Small intestine (tissue), 7 donors: ENCODE results near the gene JTB. TPM values are rescaled to one million over a fixed set of nuclear protein-coding genes. Genes with fewer than 3 reads are reported as not detected.
A peak's percentile ranks its signal among the peaks of the same experiment; 100 is the strongest.

Source experiments
- DNase-seq, 2 donors: peaks; one replicate each; pipeline versions ENCODE4 v3.0.0 to v3.0.0-alpha.2; 2013
- FAIRE-seq: peaks from 2 replicates; lab custom pipeline; 2012; peaks lifted over from hg19 to GRCh38; lab: Jason Lieb, UNC
- H3K27ac ChIP-seq, 3 donors: one replicate each; pipeline ENCODE4 v1.5.1; 2013; ENCODE audit warnings: low read length in 2 of 3, mild to moderate bottlenecking in 2 of 3, control low read depth in 1 of 3, inconsistent platforms in 1 of 3, low read depth in 1 of 3, moderate library complexity in 1 of 3
- H3K27me3 ChIP-seq, 3 donors: one replicate each; pipeline ENCODE4 v1.6.1; 2013; ENCODE audit warnings: low read length in 3 of 3, inconsistent platforms in 1 of 3; ENCODE audit not compliant: control insufficient read depth in 3 of 3, insufficient read depth in 3 of 3
- H3K36me3 ChIP-seq, 3 donors: one replicate each; pipeline ENCODE4 v1.6.1; 2013; ENCODE audit warnings: low read length in 3 of 3, inconsistent platforms in 1 of 3, low read depth in 1 of 3, mild to moderate bottlenecking in 1 of 3, moderate library complexity in 1 of 3; ENCODE audit not compliant: control insufficient read depth in 3 of 3, insufficient read depth in 2 of 3
- H3K4me1 ChIP-seq, 3 donors: one replicate each; pipeline ENCODE4 v1.6.1; 2013; ENCODE audit warnings: low read length in 2 of 3, inconsistent platforms in 1 of 3, low read depth in 1 of 3, mild to moderate bottlenecking in 1 of 3, moderate library complexity in 1 of 3; ENCODE audit not compliant: control insufficient read depth in 3 of 3, insufficient read depth in 2 of 3
- H3K4me3 ChIP-seq, 3 donors: one replicate each; pipeline ENCODE4 v1.5.1; 2013; ENCODE audit warnings: low read length in 3 of 3, control low read depth in 1 of 3, inconsistent platforms in 1 of 3, low read depth in 1 of 3, mild to moderate bottlenecking in 1 of 3, moderate library complexity in 1 of 3
- H3K9me3 ChIP-seq, 2 donors: one replicate each; pipeline ENCODE4 v1.6.1; 2013; ENCODE audit warnings: low read depth in 1 of 2, low read length in 1 of 2; ENCODE audit not compliant: control insufficient read depth in 2 of 2, insufficient read depth in 1 of 2
- WGBS, 3 donors: extraction: QIAGEN DNeasy Blood & Tissue Kit; methylation state at CpG; one replicate each; pipeline ENCODE4 v1.1.7; 2013; 5-methylcytosine and 5-hydroxymethylcytosine counted together
- polyA plus RNA-seq, 4 donors: library from polyadenylated mRNA; stranded (reverse) in 3 of 4; unstranded in 1 of 4; fragments of 200-250 nt in 3 of 4; fragments of 120-200 nt in 1 of 4; gene quantifications; one replicate each; pipeline versions ENCODE4 v1.2.1 to v1.2.3, GENCODE V29; 2013
- donor health status: healthy with polysubstance abuse.
- donor health status: control.
- donor health status: control.
- donor health status: Bipolar disorder and iron deficiency.
- donor health status: healthy.

The JTB gene
- polyA plus RNA-seq, 4 donors = 139 to 307 (median 237) TPM

GRCh38 chr1:153973525-153973924, 3.9 kb downstream of the JTB start:
- peaks cover 0 to 10% (median 0%) of the 10 kb centered on the region in 3 donors for H3K4me1 ChIP-seq
- DNase-seq (no peak), FAIRE-seq (no peak)
- H3K9me3 ChIP-seq = no peaks in the 10 kb centered on the region
- peaks cover 9 to 38% (median 12%) of the 10 kb centered on the region in 3 donors for H3K36me3 ChIP-seq
- no peaks in the 10 kb centered on the region for H3K27me3 ChIP-seq
- no peak overlapping the region for H3K27ac ChIP-seq
- no peak overlapping the region for H3K4me3 ChIP-seq
- WGBS, 3 donors = 79 to 87% (median 80%) methylated on average over 7 of the region's 7 CpGs

- DNase-seq = no peak
- WGBS, 3 donors = 94 to 98% (median 94%) methylated on average over 3 of the region's 3 CpGs
- H3K27me3 ChIP-seq = no peaks in the 10 kb centered on the region
- no peaks in the 10 kb centered on the region for H3K9me3 ChIP-seq
- peaks cover 9 to 38% (median 12%) of the 10 kb centered on the region in 3 donors for H3K36me3 ChIP-seq
- H3K4me1 ChIP-seq = peaks cover 0 to 13% (median 0%) of the 10 kb centered on the region in 3 donors
- no peak for FAIRE-seq
- H3K27ac ChIP-seq = no peak overlapping the region
- H3K4me3 ChIP-seq = no peak overlapping the region
Observed at GRCh38 chr1:153973071-153973470, 4.4 kb downstream of the JTB start.

- 91 to 94% (median 92%) methylated on average over 2 of the region's 2 CpGs for WGBS, 3 donors
- Histone ChIP-seq H3K27ac (no peak overlapping the region), H3K4me3 (no peak overlapping the region), H3K9me3 (no peaks in the 10 kb centered on the region), H3K27me3 (no peaks in the 10 kb centered on the region), H3K4me1 (peaks cover 0 to 5% (median 2%) of the 10 kb centered on the region in 3 donors), H3K36me3 (peaks cover 6 to 27% (median 9%) of the 10 kb centered on the region in 3 donors)
- DNase-seq (no peak), FAIRE-seq (no peak)
Observed at GRCh38 chr1:153970346-153970745, 7.1 kb downstream of the JTB start.

GRCh38 chr1:153968972-153969371, 8.5 kb downstream of the JTB start:
- WGBS, 3 donors = 82 to 100% (median 92%) methylated on average over 2 of the region's 2 CpGs
- FAIRE-seq = no peak
- H3K27me3 ChIP-seq = no peaks in the 10 kb centered on the region
- no peak overlapping the region for H3K4me3 ChIP-seq
- no peaks in the 10 kb centered on the region for H3K9me3 ChIP-seq
- H3K4me1 ChIP-seq = peaks cover 0 to 11% (median 2%) of the 10 kb centered on the region in 3 donors
- no peak for DNase-seq
- peaks cover 3 to 16% (median 6%) of the 10 kb centered on the region in 3 donors for H3K36me3 ChIP-seq
- no peak overlapping the region for H3K27ac ChIP-seq

GRCh38 chr1:153968408-153968807, 9.1 kb downstream of the JTB start:
- WGBS, 3 donors = 11 to 33% (median 19%) methylated on average over 13 of the region's 13 CpGs
- DNase-seq = no peak
- Histone ChIP-seq H3K4me1 (peaks cover 0 to 11% (median 2%) of the 10 kb centered on the region in 3 donors), H3K4me3 (peak overlapping the region; percentile 28 to 69 (median 58)), H3K27ac (peak overlapping the region in 1 of 3 donors; percentile 87), H3K27me3 (no peaks in the 10 kb centered on the region), H3K36me3 (peaks cover 0 to 11% (median 2%) of the 10 kb centered on the region in 3 donors), H3K9me3 (no peaks in the 10 kb centered on the region)
- FAIRE-seq = no peak

- peaks cover 0 to 11% (median 2%) of the 10 kb centered on the region in 3 donors for H3K4me1 ChIP-seq
- H3K27ac ChIP-seq = peak overlapping the region; percentile 1 to 90 (median 87)
- H3K36me3 ChIP-seq = peaks cover 0 to 6% (median 2%) of the 10 kb centered on the region in 3 donors
- peak overlapping the region; percentile 28 to 69 (median 58) for H3K4me3 ChIP-seq
- H3K9me3 ChIP-seq = no peaks in the 10 kb centered on the region
- FAIRE-seq = no peak
- H3K27me3 ChIP-seq = no peaks in the 10 kb centered on the region
- WGBS, 3 donors = 1 to 2% (median 1%) methylated on average over 8 of the region's 8 CpGs
- peak in 1 of 2 donors; percentile 64 for DNase-seq
Observed at GRCh38 chr1:153968000-153968363, 9.5 kb downstream of the JTB start.

GRCh38 chr1:153967107-153967999, 10.1 kb downstream of the JTB start, which contains the start of gene CREB3L4:
CREB3L4 (plus strand) TSS chr1:153967902; CDS start chr1:153968526, 624 bp downstream.
- no peak for FAIRE-seq
- Histone ChIP-seq H3K27ac (peak within 1 kb of the TSS; percentile 86 to 90 (median 87)), H3K4me3 (peak within 1 kb of the TSS; percentile 52 to 69 (median 58)), H3K4me1 (peaks cover 0 to 15% (median 5%) of the 10 kb centered on the region in 3 donors), H3K9me3 (no peaks in the 10 kb centered on the region), H3K27me3 (no peaks in the 10 kb centered on the region), H3K36me3 (peaks cover 0 to under 1% (median 0%) of the 10 kb centered on the region in 3 donors)
- DNase-seq = peak; percentile 94 to 96
- WGBS, 3 donors = 0 to 1% (median 0%) methylated on average over 59 to 60 of the region's 60 CpGs

GRCh38 chr1:153963850-153964331, 13.6 kb downstream of the JTB start:
- WGBS, 3 donors = 2 to 3% (median 2%) methylated on average over 22 of the region's 22 CpGs
- no peaks in the 10 kb centered on the region for H3K27me3 ChIP-seq
- FAIRE-seq (no peak), DNase-seq (peak in 1 of 2 donors; percentile 87)
- H3K4me3 ChIP-seq = peak overlapping the region; percentile 64 to 90 (median 68)
- H3K36me3 ChIP-seq = peaks cover 0 to 20% (median 0%) of the 10 kb centered on the region in 3 donors
- peak overlapping the region; percentile 33 to 95 (median 94) for H3K27ac ChIP-seq
- no peaks in the 10 kb centered on the region for H3K9me3 ChIP-seq
- H3K4me1 ChIP-seq = peaks cover 2 to 28% (median 10%) of the 10 kb centered on the region in 3 donors
